Measurements from ENCODE around the gene GRN. TPM values are rescaled to one million over a fixed set of nuclear protein-coding genes. Genes with fewer than 3 reads are reported as not detected.

The GRN gene
- total RNA-seq, 2 donors from 2014 or later = 343 to 466 TPM

DNA sequence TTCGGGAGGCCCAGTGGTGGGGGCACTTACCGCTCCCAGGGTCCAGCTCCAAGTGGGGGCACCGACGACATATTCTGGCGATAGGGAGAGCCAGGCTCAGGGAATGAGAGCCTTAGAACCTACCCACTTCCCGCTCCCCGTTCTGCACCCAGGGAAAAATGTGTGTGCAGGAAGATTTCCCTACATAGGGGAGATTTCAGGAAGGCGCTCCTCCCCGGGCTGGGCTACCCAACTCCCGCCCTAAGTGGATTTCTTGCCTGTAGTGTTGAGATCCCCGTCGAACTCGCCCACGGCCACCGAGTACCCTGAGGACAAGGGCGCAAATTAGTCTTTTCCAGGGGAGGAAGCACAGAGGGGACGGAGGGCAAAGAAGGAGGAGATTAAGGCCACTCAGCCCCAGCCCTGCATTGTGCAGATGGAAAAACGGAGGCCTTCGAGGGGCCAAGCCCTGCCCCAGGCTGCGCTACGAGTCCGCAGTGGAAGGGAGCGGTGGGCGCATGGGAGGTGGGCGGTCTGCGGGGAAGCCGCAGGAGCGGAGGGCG lies 39.2 kb downstream of the GRN start:
- peaks cover 12% of the 10 kb centered on the region for H3K27me3 ChIP-seq
- peak overlapping the region; percentile 49 for H3K4me3 ChIP-seq
- no peaks in the 10 kb centered on the region for H3K36me3 ChIP-seq
- no peaks in the 10 kb centered on the region for H3K4me1 ChIP-seq
- TF ChIP-seq, protein P1, sequence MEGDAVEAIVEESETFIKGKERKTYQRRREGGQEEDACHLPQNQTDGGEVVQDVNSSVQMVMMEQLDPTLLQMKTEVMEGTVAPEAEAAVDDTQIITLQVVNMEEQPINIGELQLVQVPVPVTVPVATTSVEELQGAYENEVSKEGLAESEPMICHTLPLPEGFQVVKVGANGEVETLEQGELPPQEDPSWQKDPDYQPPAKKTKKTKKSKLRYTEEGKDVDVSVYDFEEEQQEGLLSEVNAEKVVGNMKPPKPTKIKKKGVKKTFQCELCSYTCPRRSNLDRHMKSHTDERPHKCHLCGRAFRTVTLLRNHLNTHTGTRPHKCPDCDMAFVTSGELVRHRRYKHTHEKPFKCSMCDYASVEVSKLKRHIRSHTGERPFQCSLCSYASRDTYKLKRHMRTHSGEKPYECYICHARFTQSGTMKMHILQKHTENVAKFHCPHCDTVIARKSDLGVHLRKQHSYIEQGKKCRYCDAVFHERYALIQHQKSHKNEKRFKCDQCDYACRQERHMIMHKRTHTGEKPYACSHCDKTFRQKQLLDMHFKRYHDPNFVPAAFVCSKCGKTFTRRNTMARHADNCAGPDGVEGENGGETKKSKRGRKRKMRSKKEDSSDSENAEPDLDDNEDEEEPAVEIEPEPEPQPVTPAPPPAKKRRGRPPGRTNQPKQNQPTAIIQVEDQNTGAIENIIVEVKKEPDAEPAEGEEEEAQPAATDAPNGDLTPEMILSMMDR (IDR thresholded peaks at IDR 0.05) = no peak
- no peak for DNase-seq
- H3K9me3 ChIP-seq = no peaks in the 10 kb centered on the region
- intact Hi-C loops (cut with DNase I) = no loop called here
- no peak overlapping the region for H3K27ac ChIP-seq
- peak overlapping the region in 1 of 2 donors; percentile 12 for H3K9ac ChIP-seq (ENCODE audit: low read depth in 2 of 2, low read length in 2 of 2)

DNA sequence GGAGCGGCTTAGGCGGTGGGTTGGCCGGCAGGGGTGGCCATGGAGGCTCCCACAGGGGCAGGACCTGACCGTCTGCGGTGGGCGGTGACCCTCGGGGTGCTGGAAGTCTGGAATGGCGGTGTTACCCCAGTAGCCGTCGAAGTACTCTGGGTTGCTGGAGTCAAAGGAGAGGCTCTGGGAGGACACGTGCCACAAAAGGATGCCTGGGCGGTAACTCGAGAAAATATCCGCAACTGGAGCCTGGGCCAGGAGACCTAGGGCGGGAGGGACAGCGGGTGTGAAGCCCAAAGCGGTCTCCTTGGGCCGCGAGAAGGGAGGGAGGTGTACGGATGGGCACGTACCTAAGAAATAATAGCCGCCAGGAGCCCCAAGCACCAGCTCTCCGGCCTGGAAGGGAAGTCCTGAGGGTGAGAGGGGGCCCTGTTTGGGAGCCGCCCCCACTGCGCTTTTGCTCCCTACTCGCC lies 39.8 kb downstream of the GRN start:
- no peak for DNase-seq
- H3K4me3 ChIP-seq = peak overlapping the region; percentile 49

DNA sequence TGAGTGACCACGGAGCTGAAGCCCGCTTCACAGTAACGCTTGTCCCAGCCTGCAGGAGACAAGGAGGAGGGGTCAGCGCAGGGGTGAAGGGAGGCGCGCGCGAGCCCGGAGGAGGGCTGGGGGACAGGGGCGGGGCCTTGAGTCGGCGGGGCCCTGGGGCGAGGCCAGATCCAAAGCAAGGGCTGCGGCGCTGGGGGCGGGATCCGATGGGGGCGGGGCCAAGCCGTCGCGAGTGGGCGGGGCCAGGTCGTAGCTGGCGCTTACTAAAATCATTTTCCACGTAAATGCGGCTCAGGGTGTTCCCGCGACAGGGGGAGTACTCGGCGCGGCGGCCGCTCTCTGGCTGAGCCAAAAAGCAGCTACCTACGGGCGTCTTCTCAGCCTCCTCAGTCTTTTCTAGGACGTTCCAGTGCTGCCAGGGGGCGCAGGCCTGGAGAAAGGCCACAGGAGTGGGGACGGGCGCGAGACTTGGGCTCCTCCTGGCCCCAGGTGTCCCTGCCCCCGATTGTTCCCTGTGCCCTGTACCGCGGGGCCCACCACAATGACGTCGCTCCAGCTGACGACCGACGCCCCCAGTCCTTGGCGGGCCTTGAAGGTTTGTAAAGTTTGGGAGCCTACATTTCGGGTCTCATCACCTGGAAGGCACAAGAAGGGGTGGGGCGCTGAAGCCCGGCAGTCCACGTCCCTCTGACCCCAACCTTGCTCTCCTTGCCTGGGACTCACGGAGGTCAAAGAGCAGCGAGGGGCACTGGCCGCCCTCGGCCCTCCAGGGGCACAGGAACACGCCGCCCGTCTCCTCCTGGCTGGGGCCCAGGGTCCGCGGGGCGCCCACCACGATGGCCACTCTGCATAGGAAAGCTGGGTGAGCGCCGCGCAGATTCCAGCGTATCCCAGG lies 40.4 kb downstream of the GRN start:
- peak overlapping the region; percentile 34 to 65 for H3K9ac ChIP-seq (ENCODE audit: low read depth in 2 of 2, low read length in 2 of 2)
- peaks cover 12% of the 10 kb centered on the region for H3K27me3 ChIP-seq
- TF ChIP-seq, protein P1 (IDR thresholded peaks at IDR 0.05) = no peak
- no peak overlapping the region for H3K27ac ChIP-seq
- intact Hi-C loops (cut with DNase I) = no loop called here
- H3K36me3 ChIP-seq = no peaks in the 10 kb centered on the region
- H3K9me3 ChIP-seq = no peaks in the 10 kb centered on the region
- no peaks in the 10 kb centered on the region for H3K4me1 ChIP-seq
- DNase-seq = peak; percentile 87
- peak overlapping the region; percentile 49 for H3K4me3 ChIP-seq

More for the DNA sequence above, 39.8 kb downstream of the GRN start:
- Histone ChIP-seq H3K9me3 (no peaks in the 10 kb centered on the region), H3K27ac (no peak overlapping the region), H3K4me1 (no peaks in the 10 kb centered on the region), H3K36me3 (no peaks in the 10 kb centered on the region), H3K27me3 (peaks cover 12% of the 10 kb centered on the region), H3K9ac (ENCODE audit: low read depth in 2 of 2, low read length in 2 of 2) (peak overlapping the region; percentile 34 to 35)
- intact Hi-C loops (cut with DNase I) = no loop called here
- TF ChIP-seq, protein P1 (IDR thresholded peaks at IDR 0.05) = no peak

DNA sequence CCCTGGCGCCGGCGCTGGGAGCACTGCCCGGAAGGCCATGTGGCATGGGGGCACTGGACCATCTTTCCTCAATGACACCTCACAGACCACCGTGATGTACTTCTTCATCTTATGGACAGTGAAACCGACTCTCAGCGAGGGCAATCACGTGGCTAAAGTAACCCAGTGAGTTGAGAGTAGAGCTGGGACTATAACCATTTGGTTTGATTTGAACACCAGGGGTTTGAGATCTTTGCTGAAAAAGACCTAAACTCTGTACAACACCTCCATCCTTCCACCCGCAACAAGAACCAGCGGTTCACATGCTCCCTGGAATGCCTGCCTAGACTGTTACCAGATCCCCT lies 41.1 kb downstream of the GRN start:
- no peak overlapping the region for H3K4me3 ChIP-seq
- no peak for DNase-seq
- H3K9ac ChIP-seq (ENCODE audit: low read depth in 2 of 2, low read length in 2 of 2) = no peak overlapping the region
- peaks cover 12% of the 10 kb centered on the region for H3K27me3 ChIP-seq
- no peaks in the 10 kb centered on the region for H3K9me3 ChIP-seq
- no peak overlapping the region for H3K27ac ChIP-seq
- H3K4me1 ChIP-seq = no peaks in the 10 kb centered on the region
- no peaks in the 10 kb centered on the region for H3K36me3 ChIP-seq
- TF ChIP-seq, protein P1 (IDR thresholded peaks at IDR 0.05) = no peak
- intact Hi-C loops (cut with DNase I) = no loop called here

DNA sequence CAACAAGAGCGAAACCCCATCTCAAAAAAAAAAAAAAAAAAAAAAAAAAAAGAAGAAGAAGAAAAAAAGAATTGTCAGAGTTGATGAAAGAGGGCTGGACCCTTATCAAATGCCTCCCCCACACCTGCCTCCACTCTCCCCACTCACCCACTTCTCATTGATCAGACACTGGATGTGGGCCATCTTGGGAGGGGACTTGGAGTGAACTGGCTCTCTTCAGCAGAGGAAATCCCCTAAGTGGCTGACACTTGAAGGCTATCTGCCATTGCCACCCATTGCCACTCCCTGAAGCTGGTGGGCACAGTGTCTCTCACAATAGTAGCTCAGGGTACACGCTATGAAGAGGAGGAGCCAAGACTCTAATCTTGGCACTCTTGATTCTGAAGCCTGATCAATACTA lies 42.7 kb downstream of the GRN start:
- Histone ChIP-seq H3K9me3 (no peaks in the 10 kb centered on the region), H3K36me3 (no peaks in the 10 kb centered on the region), H3K4me3 (no peak overlapping the region), H3K4me1 (no peaks in the 10 kb centered on the region), H3K27me3 (peaks cover 12% of the 10 kb centered on the region), H3K9ac (ENCODE audit: low read depth in 2 of 2, low read length in 2 of 2) (no peak overlapping the region), H3K27ac (no peak overlapping the region)
- intact Hi-C loops (cut with DNase I) = no loop called here
- TF ChIP-seq, protein P1 (IDR thresholded peaks at IDR 0.05) = no peak
- no peak for DNase-seq

Data from colonic mucosa (tissue), 4 donors.